SK-N-SH treated with all-trans-retinoic acid at 6 μM for 48 hours (cell line): ENCODE measurements around the gene ISG20.

Experiments used
- ARNTL ChIP-seq: fragments of 450-650 bp; formaldehyde crosslinking; IDR thresholded peaks from 2 replicates; pipeline ENCODE4 v1.5.0; 2020; ENCODE audit warnings: low read depth, mild to moderate bottlenecking, moderate library complexity, borderline replicate concordance
- GLIS3 ChIP-seq: fragments of 250-450 bp; sonication (Bioruptor Pico); IDR thresholded peaks from 2 replicates; pipeline ENCODE4 v1.5.0; 2020; ENCODE audit warnings: mild to moderate bottlenecking, moderate library complexity
- ZNF70 ChIP-seq: fragments of 450-650 bp; formaldehyde crosslinking; IDR thresholded peaks from 2 replicates; pipeline ENCODE4 v1.5.0; 2020; ENCODE audit warnings: mild to moderate bottlenecking, moderate library complexity

DNA sequence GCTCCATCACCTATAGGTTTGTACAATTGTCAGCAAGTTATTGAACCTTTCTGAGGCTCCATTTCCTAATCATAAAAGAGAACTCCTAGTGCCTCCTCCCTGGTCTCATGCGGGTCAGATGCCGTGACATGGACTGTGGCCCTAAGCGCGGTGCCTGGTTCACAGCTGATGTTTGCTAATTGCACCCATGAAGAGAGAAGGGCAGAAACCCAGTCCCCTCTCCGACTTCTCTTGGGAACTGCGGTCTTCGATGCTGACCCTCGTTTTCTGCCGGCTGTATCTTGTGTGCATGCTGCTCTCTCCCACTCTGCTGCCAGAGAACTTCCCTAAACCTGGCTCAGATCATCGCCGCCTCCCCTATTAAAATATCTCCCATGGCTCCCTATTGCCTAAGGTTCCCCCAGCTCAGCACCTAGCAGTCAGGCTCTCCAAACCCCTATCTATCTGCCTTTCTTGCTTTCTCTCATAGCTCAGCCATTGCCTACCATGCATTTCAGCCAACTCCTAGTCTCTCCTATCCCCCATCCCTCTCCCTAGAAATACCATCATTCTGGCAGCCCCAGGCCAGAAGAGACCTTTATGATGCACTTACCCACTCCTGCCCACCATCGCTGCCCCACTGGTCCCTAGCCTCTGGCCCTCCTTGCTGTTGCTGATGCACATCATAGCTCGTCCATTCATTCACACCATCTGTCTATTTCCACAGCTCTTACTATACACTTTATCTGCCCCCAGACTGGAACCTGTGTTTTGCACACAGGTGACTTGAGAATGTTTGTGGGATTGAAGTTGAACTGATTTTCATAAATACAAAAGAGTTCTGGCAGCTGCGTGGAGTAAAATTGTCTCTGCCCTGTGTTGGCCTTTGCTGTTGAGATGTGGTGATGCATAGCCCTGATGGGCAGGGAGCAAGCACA lies 6.6 kb downstream of the ISG20 start:
- TF ChIP-seq ZNF70, result no peak
- TF ChIP-seq ARNTL (CRISPR knock-in tag), result no peak
- TF ChIP-seq GLIS3 (CRISPR knock-in tag), result no peak
